Neural progenitor cell (in vitro differentiated cells): ENCODE results near the gene KCNQ1.

Experiments
- CTCF ChIP-seq: fragments of 200-600 bp; sonication (generic); IDR thresholded peaks from 2 replicates; pipeline ENCODE4 v1.5.1; 2017; ENCODE audit warnings: antibody characterized with exemption, mild to moderate bottlenecking
- EZH2 ChIP-seq: fragments of 200-600 bp; sonication (generic); IDR thresholded peaks from 2 replicates; pipeline ENCODE4 v1.6.1; 2017; ENCODE audit warnings: antibody characterized with exemption, mild to moderate bottlenecking, moderate library complexity
- EZH2phosphoT487 ChIP-seq: fragments of 200-600 bp; sonication (generic); IDR thresholded peaks from 2 replicates; pipeline ENCODE4 v1.6.1; 2017; ENCODE audit warnings: antibody characterized with exemption

DNA sequence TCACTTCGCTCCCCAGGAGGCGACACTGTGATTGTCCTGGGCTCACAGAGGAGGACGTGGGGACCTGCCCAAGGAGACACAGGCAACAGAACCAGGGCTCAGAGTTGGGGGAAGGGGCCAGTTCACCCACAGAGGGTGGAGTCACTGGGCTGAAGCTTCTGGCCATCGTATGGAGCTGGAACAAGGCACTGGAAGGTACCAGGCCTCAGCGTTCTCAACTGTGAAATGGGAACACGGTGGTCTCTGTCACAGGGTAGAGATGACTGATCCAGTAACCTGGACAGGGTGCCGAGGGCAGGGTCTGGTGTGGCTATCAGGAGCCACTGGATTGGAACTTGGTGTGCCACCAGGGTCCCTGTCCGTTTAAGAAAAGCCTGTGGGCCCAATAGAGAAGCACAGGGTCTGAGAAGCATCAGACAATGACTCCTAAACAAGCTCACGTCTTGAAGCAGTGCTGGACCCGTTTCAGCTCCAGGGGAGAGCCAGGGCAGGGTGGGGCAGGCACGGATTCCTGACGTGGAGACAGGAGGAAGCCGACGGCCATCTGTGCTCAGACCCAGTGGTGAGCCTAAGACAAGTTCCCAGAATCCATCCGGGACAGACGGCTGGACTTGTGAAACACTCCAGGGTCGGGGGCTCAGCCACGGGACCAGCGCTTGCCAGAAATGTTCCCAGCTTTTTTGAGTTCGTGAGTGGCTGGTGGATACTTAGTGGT is 280.0 kb downstream of the KCNQ1 start:
- TF ChIP-seq CTCF (no peak), EZH2 (no peak), EZH2phosphoT487 (no peak)
